SU-DHL-6 (cell line): ENCODE results near the gene EME2.

Experiments used
- H2AFZ ChIP-seq: fragments of 200-600 bp; sonication (generic); 2 replicates; pipeline ENCODE4 v1.6.1; 2014; ENCODE audit warnings: low read depth, mild to moderate bottlenecking, moderate library complexity, mixed read lengths, antibody characterized with exemption, low read length; ENCODE audit not compliant: severe bottlenecking
- H3F3A ChIP-seq: fragments of 200-600 bp; shearing (Covaris generic); 2 replicates; pipeline ENCODE4 v1.6.0; 2016; ENCODE audit warnings: antibody characterized with exemption, mild to moderate bottlenecking; ENCODE audit not compliant: insufficient read depth
- H3K27ac ChIP-seq: fragments of 200-600 bp; sonication (generic); 2 replicates; pipeline ENCODE4 v1.5.1; 2016; ENCODE audit warnings: low read depth, mild to moderate bottlenecking, low read length, moderate library complexity, mixed read lengths
- H3K27me3 ChIP-seq: fragments of 200-600 bp; sonication (generic), shearing (Covaris generic); 2 replicates; pipeline ENCODE4 v1.6.0; 2014; ENCODE audit warnings: mild to moderate bottlenecking, low read length
- H3K36me3 ChIP-seq: fragments of 200-600 bp; sonication (generic); 2 replicates; pipeline ENCODE4 v1.6.1; 2014; ENCODE audit warnings: mild to moderate bottlenecking, low read length, mixed read lengths
- H3K4me2 ChIP-seq: fragments of 300-600, 200-600 bp; shearing (Covaris generic), sonication (generic); 2 replicates; pipeline ENCODE4 v1.6.0; 2014; ENCODE audit warnings: low read length, low read depth, mild to moderate bottlenecking; ENCODE audit not compliant: poor library complexity, severe bottlenecking
- H3K4me3 ChIP-seq: fragments of 200-600 bp; sonication (generic); 2 replicates; pipeline ENCODE4 v1.5.1; 2014; ENCODE audit warnings: antibody characterized with exemption, low read length, mild to moderate bottlenecking, mixed read lengths; ENCODE audit not compliant: insufficient read depth, poor library complexity, severe bottlenecking
- H3K79me2 ChIP-seq: fragments of 200-600 bp; sonication (generic); 2 replicates; pipeline ENCODE4 v1.6.1; 2014; ENCODE audit warnings: mild to moderate bottlenecking, low read length, moderate library complexity; ENCODE audit not compliant: insufficient read depth
- H3K9ac ChIP-seq: fragments of 200-600 bp; sonication (generic); 2 replicates; pipeline ENCODE4 v1.7.0; 2014; ENCODE audit warnings: mild to moderate bottlenecking, low read length
- H3K9me2 ChIP-seq: fragments of 200-600 bp; sonication (generic); replicated peaks from 2 replicates; pipeline ENCODE4 v1.6.1; 2014; ENCODE audit warnings: low read length; ENCODE audit not compliant: insufficient read depth
- H3K9me3 ChIP-seq: fragments of 200-600 bp; sonication (generic); 2 replicates; pipeline ENCODE4 v1.6.1; 2014; ENCODE audit warnings: low read length, mixed read lengths; ENCODE audit not compliant: insufficient read depth
- H4K20me1 ChIP-seq: fragments of 200-600 bp; sonication (generic); 2 replicates; pipeline ENCODE4 v1.6.1; 2014; ENCODE audit warnings: low read depth, mild to moderate bottlenecking, antibody characterized with exemption, low read length, moderate library complexity, mixed read lengths
- CTCF ChIP-seq: fragments of 200-600 bp; sonication (generic); IDR thresholded peaks from one replicate; pipeline ENCODE4 v1.5.1; 2017; ENCODE audit warnings: antibody characterized with exemption, mild to moderate bottlenecking, low read length, moderate library complexity; ENCODE audit not compliant: insufficient read depth, poor library complexity, severe bottlenecking
- EZH2phosphoT487 ChIP-seq: fragments of 200-600 bp; sonication (generic), shearing (Covaris generic); conservative IDR thresholded peaks from 2 replicates; pipeline ENCODE4 v1.6.1; 2018; ENCODE audit warnings: mild to moderate bottlenecking, antibody characterized with exemption, low read length, moderate library complexity, mixed read lengths

Gene EME2

DNA sequence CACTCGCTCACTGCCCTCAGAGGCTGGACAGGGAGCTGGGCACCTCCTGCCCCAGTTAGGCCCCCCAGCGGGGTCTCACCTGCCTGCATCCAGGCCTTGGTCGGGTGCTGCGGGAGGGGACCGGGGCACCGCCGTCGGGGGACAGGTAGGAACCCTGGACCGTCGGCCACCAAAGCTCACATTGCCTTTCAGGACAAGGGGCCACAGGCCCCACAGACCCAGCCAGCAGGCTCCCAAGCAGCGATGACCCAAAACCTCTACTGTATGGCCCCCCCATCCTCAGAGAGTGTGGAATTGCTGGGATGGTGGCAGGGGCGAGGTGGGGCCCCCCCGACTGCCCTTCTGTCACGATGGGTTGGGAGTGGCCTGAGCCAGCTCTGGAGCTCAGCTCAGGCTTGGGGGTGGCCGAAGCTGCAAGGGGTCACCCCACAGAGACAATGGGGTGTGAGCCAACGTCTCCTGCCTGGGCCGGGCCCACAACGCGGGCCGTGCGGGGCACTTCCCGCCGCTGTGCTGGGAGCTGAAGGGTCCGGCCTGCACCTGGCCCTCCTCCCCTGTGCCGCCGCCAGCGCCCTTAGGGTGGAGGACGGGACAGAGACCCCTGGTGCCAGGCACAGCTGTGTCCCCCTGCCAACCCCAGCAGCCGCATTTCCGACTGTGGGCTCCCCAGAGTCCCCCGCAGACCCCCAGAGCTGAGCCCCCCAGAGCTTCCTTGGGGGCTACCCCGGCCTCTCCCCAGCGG is 20.4 kb downstream of the EME2 start:
- H3K4me3 ChIP-seq = no peak overlapping the region
- no peaks in the 10 kb centered on the region for H3F3A ChIP-seq
- H4K20me1 ChIP-seq = no peaks in the 10 kb centered on the region
- H3K79me2 ChIP-seq = no peaks in the 10 kb centered on the region
- H3K9ac ChIP-seq = no peak overlapping the region
- no peak overlapping the region for H2AFZ ChIP-seq
- H3K27me3 ChIP-seq = no peaks in the 10 kb centered on the region
- H3K27ac ChIP-seq = no peak overlapping the region
- no peak overlapping the region for H3K4me2 ChIP-seq
- no peaks in the 10 kb centered on the region for H3K9me2 ChIP-seq
- H3K9me3 ChIP-seq = peaks cover 3% of the 10 kb centered on the region; the same call in 1 of the 2 replicates
- no peaks in the 10 kb centered on the region for H3K36me3 ChIP-seq
- TF ChIP-seq EZH2phosphoT487 (no peak), CTCF (no peak)

- no peak within 1 kb of the TSS for H3K9ac ChIP-seq
- H3K9me2 ChIP-seq = no peaks in the 10 kb centered on the region
- no peaks in the 10 kb centered on the region for H3K36me3 ChIP-seq
- H3K27me3 ChIP-seq = no peaks in the 10 kb centered on the region
- peaks cover 5% of the 10 kb centered on the region; the same call in 1 of the 2 replicates for H3K9me3 ChIP-seq
- no peak within 1 kb of the TSS for H3K27ac ChIP-seq
- no peak for TF ChIP-seq EZH2phosphoT487
- TF ChIP-seq CTCF = no peak
- H4K20me1 ChIP-seq = no peaks in the 10 kb centered on the region
- no peak within 1 kb of the TSS for H3K4me3 ChIP-seq
- no peak within 1 kb of the TSS for H2AFZ ChIP-seq
- no peak within 1 kb of the TSS for H3K4me2 ChIP-seq
- H3F3A ChIP-seq = no peaks in the 10 kb centered on the region
- no peaks in the 10 kb centered on the region for H3K79me2 ChIP-seq
These were observed 21.1 kb downstream of the EME2 start, which contains the start of gene IGFALS for GRCh38 chr16:1793578-1794220. IGFALS (minus strand) TSS chr16:1793705; CDS start chr16:1793652, 53 bp downstream.

GRCh38 chr16:1794221-1794871 is 21.7 kb downstream of the EME2 start:
- H3K4me3 ChIP-seq = no peak overlapping the region
- H3K27me3 ChIP-seq = no peaks in the 10 kb centered on the region
- H3K9ac ChIP-seq = no peak overlapping the region
- H3K9me2 ChIP-seq = no peaks in the 10 kb centered on the region
- no peak overlapping the region for H2AFZ ChIP-seq
- H3K9me3 ChIP-seq = peaks cover 5% of the 10 kb centered on the region; the same call in 1 of the 2 replicates
- H3F3A ChIP-seq = no peaks in the 10 kb centered on the region
- TF ChIP-seq CTCF (no peak), EZH2phosphoT487 (no peak)
- H4K20me1 ChIP-seq = no peaks in the 10 kb centered on the region
- H3K27ac ChIP-seq = no peak overlapping the region
- no peaks in the 10 kb centered on the region for H3K79me2 ChIP-seq
- no peaks in the 10 kb centered on the region for H3K36me3 ChIP-seq
- no peak overlapping the region for H3K4me2 ChIP-seq
